NCI-H187 treated with DMSO at 0.1 percent for 48 hours (cell line): Measurements from ENCODE around the gene SGCA.

ENCODE experiments used
- DNase-seq: peaks from one replicate; lab custom pipeline; 2025; lab: John Stamatoyannopoulos, UW

SGCA gene

GRCh38 chr17:50167371-50167770, 1.6 kb downstream of the SGCA start:
- no peak for DNase-seq

DNA sequence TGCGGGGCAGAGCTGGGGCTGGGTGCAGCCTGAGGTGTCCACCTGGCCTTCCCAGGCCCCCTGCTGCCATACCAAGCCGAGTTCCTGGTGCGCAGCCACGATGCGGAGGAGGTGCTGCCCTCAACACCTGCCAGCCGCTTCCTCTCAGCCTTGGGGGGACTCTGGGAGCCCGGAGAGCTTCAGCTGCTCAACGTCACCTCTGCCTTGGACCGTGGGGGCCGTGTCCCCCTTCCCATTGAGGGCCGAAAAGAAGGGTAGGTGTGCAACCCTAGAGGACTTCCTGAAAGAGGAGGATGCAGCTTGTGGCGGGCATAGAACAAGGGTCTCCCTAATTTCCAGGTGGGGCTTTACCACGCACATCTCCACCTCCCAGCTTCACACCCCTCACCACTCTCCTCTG, 2.5 kb downstream of the SGCA start:
- DNase-seq, result no peak

GRCh38 chr17:50169121-50169764, 3.4 kb downstream of the SGCA start:
- no peak for DNase-seq

DNA sequence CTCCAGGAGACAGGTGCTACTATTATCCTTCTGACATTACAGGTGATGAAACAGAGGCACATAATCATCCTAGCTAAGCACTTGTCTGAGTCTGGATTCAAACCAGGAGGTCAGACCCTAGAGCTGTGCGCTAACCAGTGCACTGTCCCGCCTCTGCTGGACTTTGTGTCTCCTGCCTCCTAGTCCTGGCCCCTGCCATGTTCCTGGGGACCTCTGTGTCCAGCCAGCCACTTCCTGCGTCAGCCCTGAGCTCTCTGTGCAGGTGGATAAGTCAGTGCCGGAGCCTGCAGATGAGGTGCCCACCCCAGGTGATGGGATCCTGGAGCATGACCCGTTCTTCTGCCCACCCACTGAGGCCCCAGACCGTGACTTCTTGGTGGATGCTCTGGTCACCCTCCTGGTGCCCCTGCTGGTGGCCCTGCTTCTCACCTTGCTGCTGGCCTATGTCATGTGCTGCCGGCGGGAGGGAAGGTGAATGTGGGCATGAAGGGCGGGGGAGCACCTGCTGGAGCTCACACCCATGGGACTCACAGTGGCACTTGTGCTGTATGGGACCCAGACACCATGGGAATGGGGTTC, 4.2 kb downstream of the SGCA start:
- DNase-seq, result no peak

DNA sequence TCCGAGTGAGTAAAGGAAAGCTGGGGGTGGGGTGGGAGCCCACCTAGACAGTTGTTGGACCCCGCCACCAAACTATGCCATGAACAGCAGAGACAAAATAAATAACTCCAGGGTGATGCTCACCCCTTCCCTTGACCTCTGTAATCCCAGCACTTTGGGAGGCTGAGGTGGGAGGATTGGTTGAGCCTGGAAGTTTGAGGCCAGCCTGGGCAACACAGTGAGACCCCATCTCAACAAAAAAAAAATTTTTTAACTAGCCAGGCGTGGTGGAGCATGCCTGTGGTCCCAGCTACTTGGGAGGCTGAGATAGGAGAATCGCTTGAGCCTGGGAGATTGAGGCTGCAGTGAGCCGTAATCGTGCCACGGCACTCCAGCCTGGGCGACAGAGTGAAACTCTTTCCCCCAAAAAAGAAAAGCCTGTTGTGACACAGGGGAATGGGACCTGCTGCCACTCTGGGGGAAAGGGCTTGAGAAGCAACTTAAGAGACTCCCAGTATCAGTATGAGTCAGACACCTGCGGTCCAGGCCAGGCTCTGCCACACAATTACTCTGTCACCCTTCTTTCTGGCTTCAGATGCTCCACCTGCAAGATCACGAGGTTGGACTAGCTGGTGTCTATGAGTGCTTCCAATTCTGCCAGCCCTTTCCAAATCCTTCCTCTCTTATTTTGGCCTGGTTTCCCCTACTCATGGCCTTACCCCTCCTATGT, 5.0 kb downstream of the SGCA start:
- no peak for DNase-seq

DNA sequence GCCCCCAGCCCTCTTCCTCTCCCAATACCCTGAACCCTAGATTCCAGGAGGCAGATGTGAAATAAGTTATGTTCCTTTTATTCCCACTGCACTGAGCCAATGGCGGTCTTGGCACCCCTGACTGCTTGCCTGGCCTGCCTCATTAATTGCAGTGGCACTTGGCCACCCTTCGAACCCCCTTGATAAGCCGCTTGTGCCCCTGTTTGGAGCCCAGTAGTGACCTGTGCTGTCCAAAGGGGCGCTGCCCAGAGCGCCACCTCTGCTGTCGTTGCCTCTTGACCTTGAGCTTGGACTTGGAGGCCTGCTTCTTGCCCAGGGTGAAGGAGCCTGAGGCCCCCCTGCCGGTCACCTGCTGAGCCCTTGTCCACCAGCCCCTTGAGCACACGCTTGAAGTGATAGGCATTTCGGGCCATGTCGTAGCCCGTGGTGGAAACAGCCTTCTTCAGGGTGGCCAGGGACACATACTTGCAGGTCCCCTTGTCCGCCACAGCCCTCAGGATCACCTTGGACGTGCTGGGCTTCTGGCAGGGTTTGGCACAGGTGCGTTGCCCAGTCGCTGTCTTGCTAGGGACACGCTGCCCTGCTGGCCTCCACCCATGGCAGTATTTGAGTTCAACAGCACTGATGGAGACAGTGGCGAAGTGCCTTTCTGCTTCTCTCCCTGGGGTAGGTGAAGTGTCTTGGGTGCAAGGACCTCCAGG, 5.7 kb downstream of the SGCA start:
- DNase-seq, result no peak

DNA sequence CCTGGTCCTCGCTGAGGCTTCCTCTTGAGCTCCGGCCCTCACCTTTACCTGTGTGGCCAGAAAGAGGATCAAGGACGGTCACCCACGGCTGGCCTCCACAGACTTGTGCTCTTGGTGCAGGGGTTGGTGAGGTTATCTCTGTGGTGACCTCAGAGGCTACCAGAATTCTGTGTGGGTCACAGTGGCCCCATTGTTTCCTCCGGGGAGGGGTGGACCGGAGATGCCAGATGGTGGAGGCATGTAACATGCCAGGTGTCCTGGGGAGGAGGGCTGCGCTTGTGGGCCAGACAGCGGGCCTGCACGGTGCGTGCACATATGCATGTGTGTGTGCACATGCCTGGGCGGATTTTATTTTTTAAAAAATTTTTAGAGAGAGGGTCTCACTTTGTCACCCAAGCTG, 6.3 kb downstream of the SGCA start:
- no peak for DNase-seq

GRCh38 chr17:50172936-50173334, 7.1 kb downstream of the SGCA start:
- no peak for DNase-seq

DNA sequence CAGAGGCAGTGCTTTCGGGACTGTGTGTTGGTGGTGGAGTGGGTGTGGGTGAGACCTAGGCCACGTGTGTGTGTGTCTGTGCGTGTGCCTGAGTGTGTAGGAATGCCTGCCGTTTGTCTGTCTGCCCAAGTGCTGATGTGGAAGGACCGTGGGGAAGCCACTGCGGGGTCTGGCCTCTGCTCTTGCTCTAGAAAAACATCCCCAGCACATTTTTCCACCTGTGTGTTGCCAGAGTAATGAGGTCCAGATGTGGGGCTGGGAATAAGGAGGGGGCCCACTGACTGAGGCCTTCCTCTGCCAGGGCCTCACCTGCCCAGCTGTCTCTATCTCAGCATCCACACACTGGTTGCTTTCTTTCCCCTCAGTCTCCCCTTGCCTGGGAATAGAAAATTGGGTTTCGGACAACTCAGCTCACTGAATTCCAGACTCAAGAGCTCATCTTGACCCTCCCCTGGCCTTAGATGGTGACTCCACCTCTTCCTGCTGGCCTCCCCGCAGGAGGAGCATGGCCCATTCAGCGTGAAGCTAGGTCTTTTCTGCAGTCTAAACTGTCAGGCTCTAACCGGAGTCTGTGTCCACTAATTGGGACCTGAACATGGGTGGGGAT, 7.6 kb downstream of the SGCA start:
- DNase-seq, result no peak

- no peak for DNase-seq
These were observed 8.6 kb downstream of the SGCA start for GRCh38 chr17:50174444-50174843.

GRCh38 chr17:50175035-50175807, 9.4 kb downstream of the SGCA start:
- DNase-seq, result no peak

GRCh38 chr17:50176559-50177357, 11.0 kb downstream of the SGCA start:
- DNase-seq, result no peak

DNA sequence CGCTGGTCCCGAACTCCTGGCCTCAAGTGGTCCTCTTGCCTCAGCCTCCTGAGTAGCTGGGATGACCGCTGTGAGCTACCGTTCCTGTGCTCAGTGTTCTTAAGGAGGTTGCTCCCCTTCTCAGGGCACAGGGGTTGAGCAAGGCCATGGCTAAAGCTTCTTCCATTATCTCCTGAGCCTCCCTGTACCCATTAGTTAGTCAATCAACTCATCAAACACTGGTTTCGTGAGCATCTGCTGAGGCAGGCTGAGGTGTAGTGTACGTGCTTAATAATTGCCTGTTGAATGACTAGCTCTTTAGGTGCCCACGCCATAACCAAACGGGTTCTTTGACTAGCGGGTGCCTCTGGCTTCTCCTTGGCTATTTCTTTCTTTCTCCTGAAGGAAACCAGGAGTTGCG, 11.7 kb downstream of the SGCA start:
- DNase-seq, result no peak

DNA sequence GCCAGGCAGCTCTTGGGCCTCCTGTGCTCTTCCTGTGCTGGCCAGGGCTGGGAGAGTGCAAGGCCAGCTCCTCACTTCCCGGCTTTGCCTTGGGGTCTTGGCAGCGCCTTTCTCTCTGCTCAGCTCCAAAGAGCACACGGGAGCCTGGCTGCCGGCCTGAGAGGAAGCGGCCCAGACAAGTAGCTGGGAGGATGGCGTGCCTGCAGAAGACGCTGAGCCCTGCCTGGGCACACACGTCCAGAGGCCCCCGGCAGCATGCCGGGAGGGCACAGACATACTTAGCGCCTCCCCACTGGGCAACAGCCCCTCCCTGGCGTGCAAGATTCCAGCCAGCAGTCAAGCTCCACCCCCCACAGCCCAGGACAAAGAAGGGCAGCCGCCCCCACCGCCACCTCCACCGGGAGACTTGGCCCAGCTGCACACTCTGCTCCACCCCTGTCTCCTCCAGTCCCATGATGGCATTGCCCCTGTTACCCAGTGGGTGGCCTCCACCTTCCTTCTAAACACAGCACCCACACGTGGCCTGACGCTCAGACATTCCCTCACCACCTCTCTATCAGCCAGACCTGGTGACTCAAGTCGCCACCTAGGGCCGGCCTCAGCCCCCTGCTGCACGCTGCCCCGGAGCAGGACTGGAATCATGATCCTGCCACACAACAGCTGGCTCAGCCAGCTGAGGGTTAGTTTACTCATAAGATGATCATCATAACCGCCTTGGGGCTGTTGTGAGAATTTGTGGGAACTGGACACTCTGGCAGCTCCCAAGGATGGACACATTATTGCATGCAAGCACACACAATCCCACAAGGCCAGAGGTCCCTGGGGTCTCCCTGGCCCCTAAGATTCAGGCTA, 12.4 kb downstream of the SGCA start:
- no peak for DNase-seq

GRCh38 chr17:50180111-50180510, 14.3 kb downstream of the SGCA start:
- no peak for DNase-seq

- no peak for DNase-seq
These were observed 14.8 kb downstream of the SGCA start for GRCh38 chr17:50180620-50181019.

DNA sequence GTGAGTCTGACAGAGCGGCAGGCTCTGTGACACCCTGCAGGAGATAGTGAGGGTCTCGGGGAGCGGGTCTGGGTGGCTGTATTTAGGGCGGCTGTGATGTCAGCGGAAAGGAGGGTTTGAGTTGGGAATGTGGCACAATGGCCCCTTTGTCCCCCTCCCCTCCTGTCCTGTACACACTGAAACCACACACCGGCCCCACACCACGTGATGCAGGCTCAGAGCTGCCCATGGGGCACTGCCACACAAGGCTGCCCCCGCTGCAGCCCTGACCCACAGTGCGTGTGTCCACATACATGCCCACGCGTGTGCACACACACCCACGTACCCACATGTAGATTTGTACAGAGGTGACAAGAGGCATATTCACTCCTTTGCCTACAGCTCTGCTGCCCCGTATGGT, 15.3 kb downstream of the SGCA start:
- no peak for DNase-seq

DNA sequence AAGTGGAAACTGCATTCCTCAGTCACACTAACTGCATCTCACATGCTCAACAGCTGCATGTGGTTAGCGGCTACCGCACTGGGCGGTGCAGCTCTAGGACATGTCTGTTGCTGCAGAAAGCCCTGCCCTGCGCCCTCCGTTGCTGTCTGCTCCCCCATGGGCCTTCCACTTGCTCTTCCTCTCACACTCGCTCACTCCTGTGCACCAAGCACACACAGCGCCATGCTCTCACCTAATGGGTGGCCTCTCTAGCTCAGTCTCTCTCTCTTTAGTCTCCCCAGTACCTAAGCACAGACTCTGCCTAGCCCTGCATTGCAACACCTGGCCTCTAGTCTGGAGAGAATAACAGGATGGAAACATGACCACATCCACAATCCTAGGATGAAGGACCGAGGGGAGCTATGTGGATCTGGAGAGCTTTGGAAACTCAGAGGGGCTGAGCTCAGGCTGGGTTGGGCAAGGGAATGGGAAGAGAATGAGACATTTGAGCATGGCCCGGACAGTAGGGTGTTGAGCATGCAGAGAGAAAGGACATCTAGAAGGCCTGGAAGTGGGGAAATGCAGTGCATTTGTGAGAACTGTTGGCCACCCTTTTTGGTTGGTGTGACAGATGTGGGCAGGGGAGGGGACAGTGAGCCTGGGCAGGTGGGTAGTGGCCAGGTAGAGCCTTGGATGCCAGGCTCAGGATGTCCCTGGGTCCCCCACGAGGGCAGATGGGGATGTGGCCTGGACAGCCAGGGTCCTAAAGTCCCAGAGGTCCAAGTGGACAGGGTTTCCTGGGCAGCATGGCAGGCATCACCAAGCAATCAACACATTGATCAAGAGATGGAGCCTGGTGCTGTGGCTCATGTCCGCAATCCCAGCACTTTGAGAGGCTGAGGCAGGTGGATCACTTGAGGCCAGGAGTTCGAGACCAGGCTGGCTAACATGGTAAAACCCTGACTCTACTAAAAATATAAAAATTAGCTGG, 16.1 kb downstream of the SGCA start:
- no peak for DNase-seq
